Placental pericyte (primary cell): ENCODE results near the gene POU6F1. TPM values are rescaled to one million over a fixed set of nuclear protein-coding genes. Genes with fewer than 3 reads are reported as not detected.

Experiments used
- small RNA-seq: library from RNA; depleted of rRNA; stranded (forward); fragments of <200 nt; gene quantifications from one replicate; pipeline ENCODE3, GENCODE V24; 2012; ENCODE audit warnings: low replicate concordance
- total RNA-seq: library from RNA; depleted of rRNA; stranded (reverse); fragments of >200 nt; gene quantifications from 2 replicates; pipeline ENCODE4 v1.2.3, GENCODE V29; 2012

POU6F1 gene, protein sequence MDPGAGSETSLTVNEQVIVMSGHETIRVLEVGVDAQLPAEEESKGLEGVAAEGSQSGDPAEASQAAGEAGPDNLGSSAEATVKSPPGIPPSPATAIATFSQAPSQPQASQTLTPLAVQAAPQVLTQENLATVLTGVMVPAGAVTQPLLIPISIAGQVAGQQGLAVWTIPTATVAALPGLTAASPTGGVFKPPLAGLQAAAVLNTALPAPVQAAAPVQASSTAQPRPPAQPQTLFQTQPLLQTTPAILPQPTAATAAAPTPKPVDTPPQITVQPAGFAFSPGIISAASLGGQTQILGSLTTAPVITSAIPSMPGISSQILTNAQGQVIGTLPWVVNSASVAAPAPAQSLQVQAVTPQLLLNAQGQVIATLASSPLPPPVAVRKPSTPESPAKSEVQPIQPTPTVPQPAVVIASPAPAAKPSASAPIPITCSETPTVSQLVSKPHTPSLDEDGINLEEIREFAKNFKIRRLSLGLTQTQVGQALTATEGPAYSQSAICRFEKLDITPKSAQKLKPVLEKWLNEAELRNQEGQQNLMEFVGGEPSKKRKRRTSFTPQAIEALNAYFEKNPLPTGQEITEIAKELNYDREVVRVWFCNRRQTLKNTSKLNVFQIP
- total RNA-seq: 1.4 and 9.6 TPM in 2 replicates

DNA sequence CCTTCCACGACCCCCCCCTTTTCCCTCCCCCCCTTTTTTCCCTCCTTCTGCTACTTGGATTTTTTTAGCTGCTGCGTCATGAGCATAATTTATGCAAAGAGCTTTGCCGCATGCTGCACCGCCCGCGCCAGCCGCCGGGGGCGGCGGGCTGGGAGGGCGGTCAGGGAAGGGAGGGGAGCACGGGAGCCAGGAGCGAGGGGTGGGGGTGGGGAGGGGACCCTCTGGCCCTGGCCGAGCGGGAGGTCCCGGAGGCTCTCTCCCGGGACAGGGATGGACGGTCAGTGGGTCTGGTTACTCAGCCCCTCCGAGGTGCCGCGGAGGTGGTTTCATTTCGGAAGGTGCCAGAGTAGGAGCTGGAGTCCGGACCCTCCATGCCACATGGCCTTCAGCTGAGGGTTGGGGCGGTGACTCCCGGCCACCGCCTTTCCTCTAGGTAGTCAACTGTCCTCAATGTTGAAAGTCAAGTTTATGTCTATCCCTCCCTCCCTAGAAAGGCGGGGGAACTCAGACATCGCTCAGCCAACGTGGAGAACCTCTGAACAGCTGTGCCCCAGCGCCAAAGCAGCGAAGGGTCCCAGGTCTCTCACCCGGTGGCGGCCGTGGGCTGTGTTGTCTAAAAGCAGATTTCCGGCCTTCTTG is at the start of gene POU6F1:
Gene POU6F1, minus strand, starts transcription at position 95 of the 639 bp plus-strand sequence. CDS start 11,226 bp downstream, outside the sequence.

DNA sequence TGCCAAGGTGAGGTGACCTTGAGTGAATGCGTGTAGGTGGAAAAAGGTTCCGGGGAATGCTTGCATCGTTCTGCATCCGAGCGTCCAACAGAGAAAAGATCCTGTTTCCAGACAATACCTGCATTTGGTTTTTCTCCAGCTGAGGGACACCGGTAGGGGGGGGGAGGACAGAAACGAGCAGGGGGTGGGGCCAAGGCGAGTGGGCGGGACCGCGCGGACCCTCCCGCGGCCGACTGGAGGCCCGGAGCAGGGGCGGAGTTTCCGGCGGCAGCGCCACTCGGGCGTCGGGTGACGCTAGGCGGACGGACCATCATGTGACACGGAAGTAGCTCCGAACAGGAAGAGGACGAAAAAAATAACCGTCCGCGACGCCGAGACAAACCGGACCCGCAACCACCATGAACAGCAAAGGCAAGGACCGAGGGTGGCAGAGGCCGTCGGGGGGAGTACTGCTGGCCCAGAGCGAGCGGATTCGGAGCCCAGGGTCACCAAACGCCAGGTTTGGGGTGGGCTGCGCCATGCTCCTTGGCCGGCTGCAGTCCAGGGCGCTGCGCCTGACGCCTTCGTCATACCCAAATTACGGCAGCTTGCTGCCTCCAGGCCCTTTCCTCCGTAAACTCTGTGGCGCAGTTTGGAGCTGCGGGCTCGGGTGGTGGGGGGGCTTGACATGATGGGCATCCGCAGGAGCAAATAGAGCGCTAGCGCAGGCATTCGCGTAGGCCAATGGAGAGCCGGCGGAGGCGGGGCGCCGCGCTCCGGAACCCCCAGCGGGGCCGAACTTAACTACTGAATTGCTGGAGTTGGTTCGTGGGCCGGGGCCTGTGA is 20.9 kb upstream of the POU6F1 start, which contains the start of gene DAZAP2:
Gene DAZAP2, plus strand, starts transcription at position 317 of the 825 bp plus-strand sequence. Its CDS starts 82 bp downstream, at position 399.

DNA sequence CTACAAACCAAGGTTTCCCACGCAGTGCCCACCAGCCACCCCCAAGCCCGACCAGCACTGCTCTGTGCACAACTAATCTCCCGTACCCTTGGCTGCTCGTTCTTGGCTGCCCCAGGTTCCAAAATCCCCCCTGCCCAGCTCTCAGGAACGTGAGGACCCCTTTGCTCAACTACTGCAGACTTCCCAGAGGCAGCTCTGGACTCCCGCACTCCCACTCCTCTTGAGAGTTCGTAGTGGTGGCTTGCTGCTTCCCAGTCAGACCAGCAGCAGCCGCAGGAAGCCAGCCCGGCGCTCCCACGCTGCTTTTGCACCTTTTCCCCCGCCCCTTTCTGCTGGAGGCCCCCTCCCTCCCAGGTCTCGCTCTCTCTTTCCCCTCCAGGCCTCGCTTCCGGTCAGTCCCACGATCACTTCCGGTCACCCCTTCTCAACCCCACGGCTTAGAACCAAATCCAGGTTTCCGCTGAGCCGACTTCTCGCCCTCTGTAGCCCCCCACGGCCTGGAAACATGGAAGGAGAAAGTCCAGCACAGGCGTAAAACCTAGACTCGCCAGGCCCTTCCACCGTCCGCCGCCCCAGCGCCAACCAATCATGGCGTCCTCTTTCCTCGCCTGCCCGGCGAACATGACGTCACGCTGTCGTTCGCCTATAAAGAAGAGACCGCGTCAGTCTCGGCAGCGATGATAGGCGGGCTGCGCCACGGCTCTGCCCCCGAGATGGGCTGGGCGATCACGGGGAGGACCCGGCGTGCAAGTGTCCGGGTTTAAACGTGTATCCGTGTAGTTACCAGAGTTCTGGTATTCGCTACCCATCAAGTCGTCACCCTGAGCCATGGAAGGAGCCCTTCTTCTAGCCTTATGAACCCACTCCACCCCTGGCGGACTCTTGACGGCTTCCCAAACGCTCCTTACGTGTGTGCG is 45.1 kb downstream of the POU6F1 start, which contains the start of gene TFCP2:
Gene TFCP2, minus strand, starts transcription at position 621 of the 917 bp plus-strand sequence. CDS start 713 bp downstream, outside the sequence.

Small RNA genes lying within 50 kb of the gene (small RNA-seq; reads per million reads assigned to genes)
- not detected for gene RF00019
- not detected for gene RNU6-199P

Other genes starting within 250 kb of the POU6F1 start
- 57.4 and 123 TPM in 2 replicates for gene SLC11A2, start 191.7 kb downstream of the POU6F1 start, total RNA-seq
- 28.6 and 54.7 TPM in 2 replicates for gene LETMD1, start 169.7 kb downstream of the POU6F1 start, total RNA-seq
- gene CSRNP2, start 134.5 kb downstream of the POU6F1 start, total RNA-seq: 29.5 and 34.9 TPM in 2 replicates
- 9.6 and 9.8 TPM in 2 replicates for gene TFCP2, start 44.9 kb downstream of the POU6F1 start, total RNA-seq
- gene DAZAP2, start 20.8 kb upstream of the POU6F1 start, total RNA-seq: 85.3 and 127 TPM in 2 replicates
- gene SMAGP, start 52.4 kb upstream of the POU6F1 start, total RNA-seq: 6.6 and 23.6 TPM in 2 replicates
- gene BIN2, start 106.1 kb upstream of the POU6F1 start, total RNA-seq: not detected in 2 replicates
- gene CELA1, start 128.6 kb upstream of the POU6F1 start, total RNA-seq: not detected in 2 replicates
- gene GALNT6, start 173.3 kb upstream of the POU6F1 start, total RNA-seq: 10.5 and 108 TPM in 2 replicates
- 1.5 and 8.2 TPM in 2 replicates for gene SLC4A8, start 206.8 kb upstream of the POU6F1 start, total RNA-seq